ENCODE data around the gene ATG16L1. TPM values are rescaled to one million over a fixed set of nuclear protein-coding genes. Genes with fewer than 3 reads are reported as not detected.

Gene ATG16L1
- total and polyA plus RNA-seq, 10 of the 15 experiments (the other 5 are each of a cell fraction or from before 2014, with no cell fraction given) = 5.2 to 26.6 (median 15.6) TPM

GRCh38 chr2:233218836-233219235 lies 32.6 kb upstream of the ATG16L1 start:
- no peak for ATAC-seq

More at GRCh38 chr2:233218836-233219235, 32.6 kb upstream of the ATG16L1 start:
- Histone ChIP-seq H3K4me1 (ENCODE audit: control insufficient read depth, insufficient read depth, low read length) (peaks cover 7% of the 10 kb centered on the region), H3K79me2 (ENCODE audit: control insufficient read depth, insufficient read depth, low read length) (no peaks in the 10 kb centered on the region), H4K20me1 (ENCODE audit: control insufficient read depth, insufficient read depth) (no peaks in the 10 kb centered on the region), H3K9ac (ENCODE audit: control insufficient read depth, insufficient read depth, low read length) (no peak overlapping the region), H2AFZ (ENCODE audit: control insufficient read depth, low read depth, low read length) (no peak overlapping the region), H3K4me3 (no peak overlapping the region), H3K27me3 (replicated peaks in 1 of 2; ENCODE audit: control insufficient read depth in 2 of 2, insufficient read depth in 2 of 2, low read length in 1 of 2) (no peaks in the 10 kb centered on the region), H3K4me2 (ENCODE audit: control insufficient read depth, insufficient read depth) (no peak overlapping the region), H3K36me3 (ENCODE audit: control insufficient read depth in 2 of 2, insufficient read depth in 2 of 2, low read length in 1 of 2) (no peaks in the 10 kb centered on the region), H3K27ac (ENCODE audit: control insufficient read depth, insufficient read depth) (no peak overlapping the region), H3K9me3 (replicated peaks; ENCODE audit: control insufficient read depth, insufficient read depth, low read length) (no peaks in the 10 kb centered on the region)
- in situ Hi-C loops (cut with MboI) = no loop called here
- ChIA-PET SMC1A (ENCODE audit: uncharacterized antibody, unreplicated experiment) (interaction anchor here (0.9 to 1.0 kb wide), 2 partner anchors 9 to 32 kb away, joined by 3 to 5 read pairs; no protein-coding TSS in a partner anchor), CTCF (no interaction called here), POLR2A (no interaction called here), RAD21 (ENCODE audit: unreplicated experiment) (no interaction called here)
- intact Hi-C loops (cut with micrococcal nuclease; ENCODE audit: unreplicated experiment) = no loop called here
- BruUV-seq (replicated peaks) = no TSS peak
- no peak for TF ChIP-seq POLR2AphosphoS5 (IDR thresholded peaks at IDR 0.05; ENCODE audit: low read length)
- no peak for TF ChIP-seq ZNF207 (IDR thresholded peaks at IDR 0.05; ENCODE audit: borderline replicate concordance)
- no peak for TF ChIP-seq MTA3 (IDR thresholded peaks at IDR 0.05; ENCODE audit: borderline replicate concordance, low read length)
- TF ChIP-seq HCFC1 (IDR thresholded peaks at IDR 0.05; ENCODE audit: low read length) = no peak
- no peak for TF ChIP-seq CHD4 (IDR thresholded peaks at IDR 0.05)
- TF ChIP-seq EGR1 (IDR thresholded peaks at IDR 0.05; ENCODE audit: borderline replicate concordance in 1 of 2, low read depth in 2 of 2, low read length in 2 of 2) = no peak
- no peak for TF ChIP-seq HDGF (IDR thresholded peaks at IDR 0.05)
- TF ChIP-seq, protein P1, sequence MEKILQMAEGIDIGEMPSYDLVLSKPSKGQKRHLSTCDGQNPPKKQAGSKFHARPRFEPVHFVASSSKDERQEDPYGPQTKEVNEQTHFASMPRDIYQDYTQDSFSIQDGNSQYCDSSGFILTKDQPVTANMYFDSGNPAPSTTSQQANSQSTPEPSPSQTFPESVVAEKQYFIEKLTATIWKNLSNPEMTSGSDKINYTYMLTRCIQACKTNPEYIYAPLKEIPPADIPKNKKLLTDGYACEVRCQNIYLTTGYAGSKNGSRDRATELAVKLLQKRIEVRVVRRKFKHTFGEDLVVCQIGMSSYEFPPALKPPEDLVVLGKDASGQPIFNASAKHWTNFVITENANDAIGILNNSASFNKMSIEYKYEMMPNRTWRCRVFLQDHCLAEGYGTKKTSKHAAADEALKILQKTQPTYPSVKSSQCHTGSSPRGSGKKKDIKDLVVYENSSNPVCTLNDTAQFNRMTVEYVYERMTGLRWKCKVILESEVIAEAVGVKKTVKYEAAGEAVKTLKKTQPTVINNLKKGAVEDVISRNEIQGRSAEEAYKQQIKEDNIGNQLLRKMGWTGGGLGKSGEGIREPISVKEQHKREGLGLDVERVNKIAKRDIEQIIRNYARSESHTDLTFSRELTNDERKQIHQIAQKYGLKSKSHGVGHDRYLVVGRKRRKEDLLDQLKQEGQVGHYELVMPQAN (conservative IDR thresholded peaks at IDR 0.05) = no peak
- TF ChIP-seq NR2C2 (IDR thresholded peaks at IDR 0.05; ENCODE audit: borderline replicate concordance, control insufficient read depth, insufficient read length, low read depth) = no peak
- TF ChIP-seq YBX1 (IDR thresholded peaks at IDR 0.05) = no peak
- TF ChIP-seq LARP7 (IDR thresholded peaks at IDR 0.05) = no peak
- no peak for TF ChIP-seq IKZF1 (conservative IDR thresholded peaks at IDR 0.05)
- no peak for TF ChIP-seq KAT2A (conservative IDR thresholded peaks at IDR 0.05; ENCODE audit: control insufficient read depth, low read depth, low read length)
- no peak for TF ChIP-seq PBX3 (IDR thresholded peaks at IDR 0.05; ENCODE audit: insufficient replicate concordance, low read depth, low read length)
- TF ChIP-seq, protein P2, sequence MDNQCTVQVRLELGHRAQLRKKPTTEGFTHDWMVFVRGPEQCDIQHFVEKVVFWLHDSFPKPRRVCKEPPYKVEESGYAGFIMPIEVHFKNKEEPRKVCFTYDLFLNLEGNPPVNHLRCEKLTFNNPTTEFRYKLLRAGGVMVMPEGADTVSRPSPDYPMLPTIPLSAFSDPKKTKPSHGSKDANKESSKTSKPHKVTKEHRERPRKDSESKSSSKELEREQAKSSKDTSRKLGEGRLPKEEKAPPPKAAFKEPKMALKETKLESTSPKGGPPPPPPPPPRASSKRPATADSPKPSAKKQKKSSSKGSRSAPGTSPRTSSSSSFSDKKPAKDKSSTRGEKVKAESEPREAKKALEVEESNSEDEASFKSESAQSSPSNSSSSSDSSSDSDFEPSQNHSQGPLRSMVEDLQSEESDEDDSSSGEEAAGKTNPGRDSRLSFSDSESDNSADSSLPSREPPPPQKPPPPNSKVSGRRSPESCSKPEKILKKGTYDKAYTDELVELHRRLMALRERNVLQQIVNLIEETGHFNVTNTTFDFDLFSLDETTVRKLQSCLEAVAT (IDR thresholded peaks at IDR 0.05) = no peak
- DNase-seq (ENCODE audit: low read depth, low spot score) (no peak), FAIRE-seq (no peak)
- WGBS (ENCODE audit: insufficient coverage, insufficient replicate concordance, low lambda C conversion rate, missing lambda C conversion rate) = 87% methylated on average over 6 of the region's 6 CpGs
